Mesendoderm (in vitro differentiated cells): Measurements from ENCODE around the gene ARL15.
"Not testable (repeated sequence)": the region's sequence is repeated elsewhere in the genome, so short reads cannot be mapped to it uniquely, and the experiment has no call there.

Experiments used
- DNase-seq: peaks from one replicate; pipeline ENCODE4 v3.0.0; 2013
- H2AK5ac ChIP-seq: 2 replicates; pipeline ENCODE4 v1.6.1; 2013; ENCODE audit warnings: low read length, inconsistent platforms
- H2BK120ac ChIP-seq: 2 replicates; pipeline ENCODE4 v1.6.1; 2013; ENCODE audit warnings: low read depth, mild to moderate bottlenecking, low read length, moderate library complexity, mixed read lengths
- H2BK15ac ChIP-seq: replicated peaks from 2 replicates; pipeline ENCODE4 v1.6.1; 2013; ENCODE audit warnings: low read depth, mild to moderate bottlenecking, moderate library complexity
- H2BK5ac ChIP-seq: 2 replicates; pipeline ENCODE4 v1.6.1; 2013; ENCODE audit warnings: low read length, inconsistent platforms
- H3K18ac ChIP-seq: 2 replicates; pipeline ENCODE4 v1.6.1; 2013; ENCODE audit warnings: mild to moderate bottlenecking, low read length, mixed read lengths
- H3K23ac ChIP-seq: one replicate; pipeline ENCODE4 v1.6.1; 2013; ENCODE audit warnings: low read length
- H3K27ac ChIP-seq: 2 replicates; pipeline ENCODE4 v1.5.1; 2013; ENCODE audit warnings: low read depth, mild to moderate bottlenecking, inconsistent platforms, low read length, moderate library complexity
- H3K27me3 ChIP-seq: 2 replicates; pipeline ENCODE4 v1.6.1; 2013; ENCODE audit warnings: low read length, control low read depth, mild to moderate bottlenecking, inconsistent platforms; ENCODE audit not compliant: insufficient read depth, poor library complexity
- H3K36me3 ChIP-seq: 2 replicates; pipeline ENCODE4 v1.6.1; 2013; ENCODE audit warnings: low read length, inconsistent platforms; ENCODE audit not compliant: control insufficient read depth, insufficient read depth
- H3K4ac ChIP-seq: one replicate; pipeline ENCODE4 v1.6.1; 2013; ENCODE audit warnings: low read depth, mild to moderate bottlenecking, low read length, moderate library complexity
- H3K4me1 ChIP-seq: 2 replicates; pipeline ENCODE4 v1.6.1; 2013; ENCODE audit warnings: low read depth, low read length, inconsistent platforms; ENCODE audit not compliant: control insufficient read depth
- H3K4me2 ChIP-seq: 2 replicates; pipeline ENCODE4 v1.6.1; 2013; ENCODE audit warnings: low read length
- H3K4me3 ChIP-seq: 2 replicates; pipeline ENCODE4 v1.5.1; 2013; ENCODE audit warnings: mild to moderate bottlenecking, low read length
- H3K56ac ChIP-seq: one replicate; pipeline ENCODE4 v1.6.1; 2013; ENCODE audit warnings: low read length
- H3K79me1 ChIP-seq: 2 replicates; pipeline ENCODE4 v1.6.1; 2013; ENCODE audit warnings: low read length, inconsistent platforms
- H3K79me2 ChIP-seq: 2 replicates; pipeline ENCODE4 v1.6.1; 2013; ENCODE audit warnings: mild to moderate bottlenecking, low read length; ENCODE audit not compliant: control insufficient read depth, insufficient read depth
- H3K9ac ChIP-seq: 2 replicates; pipeline ENCODE4 v1.6.1; 2013; ENCODE audit warnings: low read length, inconsistent platforms
- H4K5ac ChIP-seq: one replicate; pipeline ENCODE4 v1.6.1; 2013; ENCODE audit warnings: low read length
- H4K8ac ChIP-seq: one replicate; pipeline ENCODE4 v1.6.1; 2013; ENCODE audit warnings: low read depth, mild to moderate bottlenecking, control low read depth, low read length, moderate library complexity
- WGBS: extraction: QIAGEN DNeasy Blood & Tissue Kit; methylation state at CpG from one replicate; pipeline ENCODE4 v1.1.7; 2013; ENCODE audit warnings: low lambda C conversion rate, missing lambda C conversion rate; ENCODE audit not compliant: insufficient coverage; ENCODE audit errors: extremely low coverage; 5-methylcytosine and 5-hydroxymethylcytosine counted together

ARL15 gene

GRCh38 chr5:54044276-54044675 is 266.1 kb downstream of the ARL15 start:
- H3K79me1 ChIP-seq, H2BK15ac ChIP-seq, H3K27me3 ChIP-seq, H3K36me3 ChIP-seq, H3K4me2 ChIP-seq, H3K23ac ChIP-seq, H3K79me2 ChIP-seq, H3K9ac ChIP-seq, DNase-seq, H3K4me1 ChIP-seq, H2BK5ac ChIP-seq, H3K27ac ChIP-seq, H4K8ac ChIP-seq, H4K5ac ChIP-seq, H3K4ac ChIP-seq, H3K4me3 ChIP-seq, H3K56ac ChIP-seq, H3K18ac ChIP-seq, H2BK120ac ChIP-seq, H2AK5ac ChIP-seq: not testable (repeated sequence)
- no CpG with 5 or more reads among the region's 10 CpGs for WGBS

DNA sequence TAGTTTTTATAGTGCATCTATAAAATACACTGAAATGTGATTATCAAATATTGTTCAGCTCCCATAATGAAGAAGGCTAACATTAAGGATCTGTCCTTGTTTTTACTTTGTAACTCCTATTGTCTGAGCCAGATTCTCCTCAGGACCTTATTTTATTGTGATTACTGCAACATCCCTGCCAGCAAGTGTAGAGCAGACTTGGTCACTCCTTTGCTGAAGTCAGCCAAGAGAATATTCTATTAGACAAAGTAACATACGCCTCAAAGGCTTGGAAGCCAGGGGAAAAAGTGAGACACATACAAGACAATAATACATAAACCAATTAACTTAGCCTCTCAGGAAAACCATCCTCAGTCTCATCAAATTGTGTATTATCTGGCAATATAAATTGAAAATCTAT is 269.6 kb downstream of the ARL15 start:
- no peaks in the 10 kb centered on the region for H3K4me1 ChIP-seq
- no peak overlapping the region for H2BK120ac ChIP-seq
- no peak overlapping the region for H2BK5ac ChIP-seq
- H3K18ac ChIP-seq = no peak overlapping the region
- H2BK15ac ChIP-seq = no peak overlapping the region
- no peak overlapping the region for H4K8ac ChIP-seq
- no peak overlapping the region for H3K56ac ChIP-seq
- H3K27ac ChIP-seq = no peak overlapping the region
- H3K4me2 ChIP-seq = no peak overlapping the region
- H3K4ac ChIP-seq = no peak overlapping the region
- no peak overlapping the region for H3K4me3 ChIP-seq
- H3K27me3 ChIP-seq = no peaks in the 10 kb centered on the region
- no peak overlapping the region for H3K23ac ChIP-seq
- no peak overlapping the region for H3K9ac ChIP-seq
- no peaks in the 10 kb centered on the region for H3K79me2 ChIP-seq
- no peak overlapping the region for H2AK5ac ChIP-seq
- H3K79me1 ChIP-seq = no peaks in the 10 kb centered on the region
- DNase-seq = no peak
- H4K5ac ChIP-seq = no peak overlapping the region
- no peaks in the 10 kb centered on the region for H3K36me3 ChIP-seq
- WGBS = no CpG with 5 or more reads among the region's 1 CpG

GRCh38 chr5:54040018-54040417 is 270.4 kb downstream of the ARL15 start:
- Histone ChIP-seq H3K4ac (no peak overlapping the region), H2BK5ac (no peak overlapping the region), H4K5ac (no peak overlapping the region), H4K8ac (no peak overlapping the region), H3K23ac (no peak overlapping the region), H2BK15ac (no peak overlapping the region), H3K4me1 (no peaks in the 10 kb centered on the region), H3K79me2 (no peaks in the 10 kb centered on the region), H3K56ac (no peak overlapping the region), H3K27ac (no peak overlapping the region), H3K36me3 (no peaks in the 10 kb centered on the region), H2AK5ac (no peak overlapping the region), H2BK120ac (no peak overlapping the region), H3K79me1 (no peaks in the 10 kb centered on the region), H3K4me2 (no peak overlapping the region), H3K27me3 (no peaks in the 10 kb centered on the region), H3K9ac (no peak overlapping the region), H3K18ac (no peak overlapping the region), H3K4me3 (no peak overlapping the region)
- WGBS = no CpG with 5 or more reads among the region's 1 CpG
- DNase-seq = no peak

DNA sequence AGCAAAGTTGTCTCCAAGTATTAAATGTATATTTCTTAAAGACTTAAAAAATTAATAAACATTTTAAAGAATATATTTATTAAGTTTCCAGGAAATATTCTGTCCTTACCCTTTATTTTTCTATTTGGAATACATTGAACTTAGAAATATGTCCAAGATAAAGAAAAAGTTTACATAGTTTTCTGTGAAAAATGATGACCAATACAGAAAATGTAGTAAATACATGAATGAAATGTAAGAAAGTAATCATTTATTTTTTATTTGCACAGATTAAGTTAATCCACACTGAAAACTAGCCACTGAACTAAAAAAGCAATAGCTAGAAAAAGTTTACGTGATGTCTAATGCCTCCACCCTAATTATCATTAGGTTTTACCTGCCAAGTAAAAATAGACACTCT is 273.2 kb downstream of the ARL15 start:
- Histone ChIP-seq H3K56ac (no peak overlapping the region), H2BK15ac (no peak overlapping the region), H3K4ac (no peak overlapping the region), H3K23ac (no peak overlapping the region), H3K4me3 (no peak overlapping the region), H3K79me2 (no peaks in the 10 kb centered on the region), H3K9ac (no peak overlapping the region), H4K5ac (no peak overlapping the region), H3K36me3 (no peaks in the 10 kb centered on the region), H3K4me1 (no peaks in the 10 kb centered on the region), H4K8ac (no peak overlapping the region), H3K79me1 (no peaks in the 10 kb centered on the region), H2AK5ac (no peak overlapping the region), H2BK5ac (no peak overlapping the region), H3K27ac (no peak overlapping the region), H3K4me2 (no peak overlapping the region), H3K18ac (no peak overlapping the region), H3K27me3 (no peaks in the 10 kb centered on the region), H2BK120ac (no peak overlapping the region)
- WGBS = no CpG with 5 or more reads among the region's 1 CpG
- no peak for DNase-seq

DNA sequence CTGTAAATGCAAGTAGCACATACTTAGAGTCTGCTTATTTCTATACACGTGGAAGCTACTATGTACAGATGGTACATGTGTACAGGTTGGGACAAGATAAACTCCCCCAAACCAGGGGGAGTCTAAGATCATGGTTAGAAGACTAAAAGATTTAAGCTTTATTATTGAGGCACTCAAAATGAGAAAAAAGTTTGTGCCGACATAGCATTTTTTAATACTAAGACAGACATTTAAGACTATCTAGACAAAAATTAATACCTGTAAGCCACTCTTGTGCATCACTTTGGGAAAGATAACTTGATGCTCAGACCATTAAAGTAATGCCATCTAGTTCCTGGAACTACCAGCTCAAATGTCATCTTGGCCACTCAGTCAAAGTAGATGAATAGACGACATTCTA is 279.4 kb downstream of the ARL15 start:
- Histone ChIP-seq H4K8ac (no peak overlapping the region), H3K9ac (no peak overlapping the region), H2BK5ac (no peak overlapping the region), H3K79me1 (no peaks in the 10 kb centered on the region), H3K27ac (no peak overlapping the region), H2BK15ac (no peak overlapping the region), H3K27me3 (no peaks in the 10 kb centered on the region), H3K18ac (no peak overlapping the region), H3K56ac (no peak overlapping the region), H2BK120ac (no peak overlapping the region), H3K4ac (no peak overlapping the region), H3K4me2 (no peak overlapping the region), H3K4me1 (no peaks in the 10 kb centered on the region), H3K23ac (no peak overlapping the region), H4K5ac (no peak overlapping the region), H3K79me2 (no peaks in the 10 kb centered on the region), H2AK5ac (no peak overlapping the region), H3K36me3 (no peaks in the 10 kb centered on the region), H3K4me3 (no peak overlapping the region)
- no peak for DNase-seq
- WGBS = no CpG with 5 or more reads among the region's 3 CpGs

GRCh38 chr5:54024466-54024865 is 285.9 kb downstream of the ARL15 start:
- Histone ChIP-seq H2BK5ac (no peak overlapping the region), H3K23ac (no peak overlapping the region), H3K56ac (no peak overlapping the region), H3K36me3 (no peaks in the 10 kb centered on the region), H3K27me3 (no peaks in the 10 kb centered on the region), H3K27ac (no peak overlapping the region), H3K79me1 (no peaks in the 10 kb centered on the region), H4K5ac (no peak overlapping the region), H2BK120ac (no peak overlapping the region), H3K4me1 (peaks cover 2% of the 10 kb centered on the region), H3K9ac (no peak overlapping the region), H3K4me2 (no peak overlapping the region), H3K79me2 (no peaks in the 10 kb centered on the region), H3K4ac (no peak overlapping the region), H3K18ac (no peak overlapping the region), H4K8ac (no peak overlapping the region), H3K4me3 (no peak overlapping the region), H2AK5ac (no peak overlapping the region), H2BK15ac (no peak overlapping the region)
- WGBS = no CpG with 5 or more reads among the region's 1 CpG
- no peak for DNase-seq
